Fibroblast of skin of abdomen (primary cell): ENCODE data around the gene S1PR5.

Source experiments
- DNase-seq: peaks from one replicate; pipeline ENCODE4 v3.0.0-alpha.2; 2013

Gene S1PR5

GRCh38 chr19:10514211-10515145 lies 2.8 kb downstream of the S1PR5 start:
- no peak for DNase-seq

GRCh38 chr19:10513223-10513622 lies 4.0 kb downstream of the S1PR5 start:
- no peak for DNase-seq

GRCh38 chr19:10510301-10510802 lies 6.9 kb downstream of the S1PR5 start:
- DNase-seq = no peak

- DNase-seq = no peak
Measured at GRCh38 chr19:10508707-10509106, 8.5 kb downstream of the S1PR5 start.

GRCh38 chr19:10508036-10508435 lies 9.2 kb downstream of the S1PR5 start:
- DNase-seq = no peak

- peak; percentile 56 for DNase-seq
Measured at GRCh38 chr19:10505583-10506229, 11.5 kb downstream of the S1PR5 start.

GRCh38 chr19:10503002-10503789 lies 14.1 kb downstream of the S1PR5 start, which contains the start of gene KEAP1:
KEAP1 (minus strand) TSS chr19:10503356; CDS start chr19:10500033, 3,323 bp downstream.
- DNase-seq = peak; percentile 33

- DNase-seq = peak; percentile 93
Measured at GRCh38 chr19:10502524-10503001, 14.7 kb downstream of the S1PR5 start.

- peak; percentile 43 for DNase-seq
Measured at GRCh38 chr19:10501971-10502523, 15.2 kb downstream of the S1PR5 start.

GRCh38 chr19:10500247-10500592 lies 17.0 kb downstream of the S1PR5 start:
- no peak for DNase-seq

GRCh38 chr19:10499550-10500246 lies 17.5 kb downstream of the S1PR5 start:
- no peak for DNase-seq

- DNase-seq = no peak
Measured at GRCh38 chr19:10497371-10497770, 19.9 kb downstream of the S1PR5 start.

GRCh38 chr19:10491472-10492047 lies 25.7 kb downstream of the S1PR5 start:
- no peak for DNase-seq

- no peak for DNase-seq
Measured at GRCh38 chr19:10486551-10486950, 30.7 kb downstream of the S1PR5 start.

GRCh38 chr19:10478903-10479384 lies 38.3 kb downstream of the S1PR5 start:
- DNase-seq = peak; percentile 87

GRCh38 chr19:10478476-10478875 lies 38.8 kb downstream of the S1PR5 start:
- DNase-seq = peak; percentile 28

GRCh38 chr19:10474962-10475451 lies 42.2 kb downstream of the S1PR5 start:
- no peak for DNase-seq

- DNase-seq = no peak
Measured at GRCh38 chr19:10473192-10473591, 44.1 kb downstream of the S1PR5 start.

- peak; percentile 35 for DNase-seq
Measured at GRCh38 chr19:10471909-10472308, 45.3 kb downstream of the S1PR5 start.

- no peak for DNase-seq
Measured at GRCh38 chr19:10468133-10468532, 49.1 kb downstream of the S1PR5 start.
